HG03457 (cell line): ENCODE data around the gene ICOS.

ENCODE experiments used
- ATAC-seq: cut with Tn5 transposase; IDR thresholded peaks from one replicate; pipeline ENCODE4 v1.9.1; 2021; ENCODE audit warnings: moderate number of reproducible peaks; ENCODE audit not compliant: unreplicated experiment

The ICOS gene

DNA sequence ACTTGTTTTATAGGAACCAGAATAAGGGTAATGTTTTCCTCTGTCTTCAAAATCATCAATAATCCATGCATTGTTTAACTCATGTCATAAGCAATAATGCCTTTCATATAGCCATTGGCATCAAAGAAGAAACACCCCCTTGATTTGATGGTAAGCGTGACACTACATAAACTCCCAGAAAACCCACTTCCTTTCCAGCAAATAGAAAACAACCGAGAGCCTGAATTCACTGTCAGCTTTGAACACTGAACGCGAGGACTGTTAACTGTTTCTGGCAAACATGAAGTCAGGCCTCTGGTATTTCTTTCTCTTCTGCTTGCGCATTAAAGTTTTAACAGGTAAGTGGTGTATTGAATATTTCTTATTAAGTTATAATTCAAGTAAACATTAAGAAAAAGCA, at the start of gene ICOS:
ICOS (plus strand) TSS at position 229 of the 400 bp plus-strand sequence; CDS start at position 281, 52 bp downstream.
- no peak for ATAC-seq

DNA sequence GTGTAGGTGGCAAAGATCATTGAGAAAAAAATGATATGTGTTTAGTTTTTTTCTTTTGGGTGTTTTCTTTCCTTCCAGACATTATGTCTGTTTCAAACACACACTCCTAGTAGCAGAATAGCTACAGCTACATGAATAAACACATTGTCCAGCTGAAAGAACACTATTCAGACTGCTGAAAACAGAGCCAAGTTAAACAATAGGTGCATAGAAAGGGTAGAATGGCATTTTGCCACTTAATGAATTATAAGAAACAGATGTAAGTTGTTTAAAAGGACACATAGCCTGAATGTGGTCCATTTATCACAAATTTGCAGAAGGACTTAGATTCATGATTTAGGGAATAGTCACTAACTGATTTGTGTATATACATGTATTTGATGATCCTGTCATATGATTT, 48.9 kb upstream of the ICOS start:
- ATAC-seq: no peak

GRCh38 chr2:203889542-203889941, 47.0 kb upstream of the ICOS start:
- no peak for ATAC-seq

- no peak for ATAC-seq
Measured at GRCh38 chr2:203889944-203890343, 46.6 kb upstream of the ICOS start.

- no peak for ATAC-seq
Measured at GRCh38 chr2:203890733-203891132, 45.8 kb upstream of the ICOS start.

DNA sequence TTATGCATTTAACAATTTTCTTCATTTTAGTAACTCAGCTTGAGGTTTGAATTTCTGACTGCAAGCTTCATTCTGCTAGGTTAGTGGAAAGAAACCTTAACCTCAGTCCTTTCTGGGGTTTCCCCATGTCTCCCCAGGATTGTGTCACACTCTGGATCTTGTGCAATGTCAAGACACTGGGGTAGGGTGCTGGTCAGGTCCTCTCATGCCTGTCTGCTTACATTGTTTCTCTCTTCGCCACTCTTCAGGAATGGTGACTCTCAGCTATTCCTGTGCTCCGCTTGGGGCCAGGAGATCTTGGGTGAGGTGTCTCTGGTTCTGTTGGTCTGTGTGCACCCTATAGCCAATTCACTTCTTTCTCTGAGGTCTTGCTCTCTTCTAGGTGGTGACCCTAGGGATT, 45.1 kb upstream of the ICOS start:
- no peak for ATAC-seq

DNA sequence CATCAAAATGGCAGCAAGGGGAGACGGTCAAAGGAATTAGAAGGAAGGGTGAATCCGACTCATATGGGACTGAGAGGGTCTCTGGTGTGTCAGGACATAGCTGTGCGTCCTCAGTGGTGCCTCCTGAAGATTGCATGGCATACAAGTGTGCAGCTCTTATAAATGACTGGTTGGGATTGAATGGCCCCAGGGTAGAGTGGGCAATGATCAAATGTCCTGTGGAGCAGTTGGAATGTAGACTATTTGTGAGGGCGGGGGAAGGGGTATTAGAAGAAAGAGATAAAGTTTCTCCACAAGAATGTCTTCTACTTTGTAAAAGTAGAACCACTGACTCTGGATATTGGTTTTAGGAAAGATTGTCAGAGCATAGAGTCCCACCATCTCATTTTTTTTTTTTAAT, 44.4 kb upstream of the ICOS start:
- no peak for ATAC-seq

- ATAC-seq: no peak
Measured at GRCh38 chr2:203893401-203893800, 43.2 kb upstream of the ICOS start.

DNA sequence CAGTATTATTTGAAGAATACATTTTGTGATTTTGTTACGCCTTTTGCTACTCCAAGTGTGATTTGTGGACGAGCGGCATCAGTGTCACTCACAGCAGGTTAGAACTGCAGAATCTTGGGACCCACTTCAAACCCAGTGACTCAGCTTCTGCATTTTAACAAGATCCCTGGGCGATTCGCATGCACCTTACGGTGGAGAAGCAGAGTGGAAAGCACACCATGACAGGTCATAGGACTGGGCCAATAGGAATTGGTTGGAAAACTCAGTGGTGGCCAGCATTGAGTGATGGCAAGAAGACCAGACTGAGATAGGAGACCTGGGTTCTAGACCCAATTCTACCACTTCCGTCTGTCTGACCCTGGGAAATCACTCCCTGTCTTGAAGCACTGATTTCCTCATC, 42.7 kb upstream of the ICOS start:
- no peak for ATAC-seq

DNA sequence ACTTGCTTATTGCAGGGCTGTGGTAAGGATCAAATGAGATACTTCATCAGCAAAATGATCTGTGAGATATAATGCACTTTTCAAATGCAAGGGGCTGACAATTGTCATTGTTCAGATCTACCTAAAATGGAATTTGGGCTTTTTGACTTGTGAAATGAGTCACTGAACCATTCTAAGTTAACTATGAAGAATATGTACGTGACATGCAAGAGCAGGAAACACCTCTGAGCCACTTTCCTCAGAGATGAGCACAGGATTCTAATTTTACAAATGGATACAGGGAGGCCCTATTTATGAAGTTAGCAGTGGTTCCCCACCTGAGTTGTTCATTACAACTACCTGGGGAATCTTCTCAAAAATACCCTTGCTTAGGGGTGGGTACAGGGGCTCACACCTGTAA, 42.3 kb upstream of the ICOS start:
- ATAC-seq: no peak

DNA sequence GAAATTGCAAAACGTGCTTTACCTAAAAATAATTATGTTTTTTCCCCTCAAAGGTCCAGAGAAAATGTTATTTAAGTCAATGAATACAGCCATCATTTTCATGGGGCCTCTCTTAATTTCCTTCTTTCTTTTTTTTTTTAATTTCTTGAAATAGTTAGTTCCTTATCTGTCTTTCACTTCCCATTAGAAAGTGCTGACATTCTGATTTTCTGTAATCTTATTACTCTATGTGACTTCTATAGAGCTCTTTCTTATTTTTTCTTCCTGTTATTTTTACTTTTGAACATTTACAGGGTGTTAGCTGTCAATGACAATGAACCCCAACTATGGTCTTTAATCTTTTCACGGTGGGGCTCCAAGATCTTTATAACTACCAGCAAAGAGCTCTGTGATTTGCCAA, 39.0 kb upstream of the ICOS start:
- ATAC-seq: no peak

- ATAC-seq: no peak
Measured at GRCh38 chr2:203898657-203899056, 37.9 kb upstream of the ICOS start.

DNA sequence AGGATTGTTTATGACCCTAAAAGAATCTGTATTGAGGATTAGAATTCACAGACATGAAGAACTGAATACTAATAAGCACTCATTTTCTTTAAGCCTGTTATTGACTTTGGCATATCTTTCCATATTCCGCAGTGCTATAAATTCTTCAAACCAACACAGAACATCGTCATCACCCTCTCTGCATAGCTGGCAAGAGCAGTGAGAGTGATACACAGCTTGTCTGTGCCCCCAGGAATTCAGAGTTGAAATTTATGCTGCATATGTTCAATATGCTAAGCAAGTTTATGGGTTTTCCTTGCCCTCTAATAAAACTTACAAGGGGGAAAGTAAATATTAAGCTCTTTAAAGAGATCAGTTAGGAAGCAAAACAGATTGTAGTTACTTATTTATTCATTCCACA, 36.3 kb upstream of the ICOS start:
- ATAC-seq: no peak

DNA sequence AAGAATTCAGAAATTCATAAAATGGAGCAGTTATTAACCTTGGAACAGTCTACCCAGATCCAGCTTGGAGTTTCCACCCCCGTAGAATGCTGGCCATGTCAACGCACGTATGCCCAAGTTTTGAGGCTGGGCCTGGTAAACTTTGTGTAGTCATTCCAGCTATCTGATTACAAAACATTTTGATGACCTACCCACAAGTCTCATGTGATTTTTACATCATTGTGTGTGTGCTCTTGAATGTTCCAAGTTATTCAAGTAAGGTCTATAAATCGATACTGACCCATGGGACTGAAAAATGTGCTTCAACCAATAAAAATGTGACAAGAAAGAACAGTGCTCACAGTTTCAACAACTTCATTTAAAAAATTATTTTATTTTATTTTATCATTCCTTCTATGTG, 32.5 kb upstream of the ICOS start:
- no peak for ATAC-seq

GRCh38 chr2:203905656-203906055, 30.9 kb upstream of the ICOS start:
- ATAC-seq: no peak

- ATAC-seq: no peak
Measured at GRCh38 chr2:203908066-203908796, 28.3 kb upstream of the ICOS start.

- ATAC-seq: no peak
Measured at GRCh38 chr2:203908797-203909185, 27.8 kb upstream of the ICOS start.

DNA sequence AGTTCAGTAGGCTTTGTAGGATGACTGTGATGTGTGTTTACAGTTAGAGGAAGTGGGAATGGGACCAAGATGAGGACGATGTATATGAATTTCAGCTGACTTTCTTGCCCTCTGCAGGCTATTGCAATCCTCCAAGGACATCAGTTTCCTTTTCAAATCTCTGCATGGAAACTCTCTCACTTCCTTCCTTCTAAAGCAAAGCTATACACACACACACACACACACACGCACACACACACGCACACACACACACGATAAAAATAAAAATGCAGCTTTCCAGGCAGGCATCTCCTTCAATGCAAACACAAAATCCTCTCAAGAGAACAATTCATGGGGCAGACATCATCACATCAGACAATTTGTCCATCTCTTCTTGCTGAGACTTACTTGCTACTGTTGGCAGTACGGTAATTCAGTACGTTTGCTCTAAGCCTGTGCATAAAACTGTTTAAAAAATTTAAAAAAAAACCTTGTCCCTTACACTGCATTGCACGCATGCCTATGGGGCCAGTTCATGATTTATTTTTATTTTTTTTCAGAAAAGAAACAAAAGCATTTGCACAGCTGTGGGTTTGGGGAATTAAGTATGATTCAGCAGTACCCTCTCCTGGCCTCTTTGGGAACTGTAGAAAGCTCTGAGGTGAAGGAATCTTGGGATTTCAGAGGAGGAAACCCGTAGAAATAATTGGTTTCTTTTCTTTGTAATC, 27.1 kb upstream of the ICOS start:
- no peak for ATAC-seq

- ATAC-seq: no peak
Measured at GRCh38 chr2:203909974-203910373, 26.6 kb upstream of the ICOS start.

- ATAC-seq: no peak
Measured at GRCh38 chr2:203913947-203914346, 22.6 kb upstream of the ICOS start.

- ATAC-seq: no peak
Measured at GRCh38 chr2:203914546-203915182, 21.9 kb upstream of the ICOS start.

GRCh38 chr2:203915256-203915655, 21.3 kb upstream of the ICOS start:
- ATAC-seq: no peak
